C4-2B (cell line): ENCODE results near the gene SLC9A9.

Experiments
- ZFX ChIP-seq: fragments of 450-650 bp; IDR thresholded peaks from 2 replicates; pipeline ENCODE4 v1.6.1; 2017
- TF ChIP-seq, protein P1 (sequence below): fragments of 450-650 bp; conservative IDR thresholded peaks from 2 replicates; pipeline ENCODE4 v1.5.1; 2017; ENCODE audit warnings: mild to moderate bottlenecking

DNA sequence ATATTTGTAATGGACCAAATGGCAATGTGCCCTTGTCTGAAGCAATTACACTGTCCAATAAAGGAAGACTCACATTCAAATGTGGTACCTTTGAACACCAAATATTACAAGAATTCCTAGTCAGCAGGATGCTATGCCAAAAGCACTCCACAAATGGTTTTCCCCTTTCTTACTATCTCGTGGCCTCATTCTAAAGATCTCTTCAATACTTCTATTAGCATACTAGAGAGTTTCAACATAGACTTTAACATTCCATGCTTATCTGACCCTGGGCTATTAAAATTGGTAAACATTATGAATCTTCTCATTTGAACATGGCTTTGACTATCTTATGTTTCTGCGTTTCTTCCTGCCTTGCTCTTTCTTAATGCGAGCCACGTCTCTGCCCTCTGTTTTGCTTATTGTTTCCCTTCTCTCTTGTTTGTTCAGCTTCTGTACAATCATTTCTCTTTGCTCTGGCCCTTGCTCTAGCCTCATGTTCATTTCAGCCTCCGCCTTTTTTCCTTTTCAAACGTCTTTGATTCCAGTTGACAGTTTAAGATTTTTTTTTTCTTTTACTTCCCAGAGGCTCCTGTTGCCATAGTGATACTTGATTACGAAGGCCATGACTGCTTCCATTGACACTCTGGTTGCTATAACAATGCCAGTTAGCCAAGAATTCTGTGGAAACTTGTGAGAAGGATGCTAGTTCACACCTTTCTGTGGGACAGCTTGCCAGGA lies 49.5 kb upstream of the SLC9A9 start:
- TF ChIP-seq, protein P1, sequence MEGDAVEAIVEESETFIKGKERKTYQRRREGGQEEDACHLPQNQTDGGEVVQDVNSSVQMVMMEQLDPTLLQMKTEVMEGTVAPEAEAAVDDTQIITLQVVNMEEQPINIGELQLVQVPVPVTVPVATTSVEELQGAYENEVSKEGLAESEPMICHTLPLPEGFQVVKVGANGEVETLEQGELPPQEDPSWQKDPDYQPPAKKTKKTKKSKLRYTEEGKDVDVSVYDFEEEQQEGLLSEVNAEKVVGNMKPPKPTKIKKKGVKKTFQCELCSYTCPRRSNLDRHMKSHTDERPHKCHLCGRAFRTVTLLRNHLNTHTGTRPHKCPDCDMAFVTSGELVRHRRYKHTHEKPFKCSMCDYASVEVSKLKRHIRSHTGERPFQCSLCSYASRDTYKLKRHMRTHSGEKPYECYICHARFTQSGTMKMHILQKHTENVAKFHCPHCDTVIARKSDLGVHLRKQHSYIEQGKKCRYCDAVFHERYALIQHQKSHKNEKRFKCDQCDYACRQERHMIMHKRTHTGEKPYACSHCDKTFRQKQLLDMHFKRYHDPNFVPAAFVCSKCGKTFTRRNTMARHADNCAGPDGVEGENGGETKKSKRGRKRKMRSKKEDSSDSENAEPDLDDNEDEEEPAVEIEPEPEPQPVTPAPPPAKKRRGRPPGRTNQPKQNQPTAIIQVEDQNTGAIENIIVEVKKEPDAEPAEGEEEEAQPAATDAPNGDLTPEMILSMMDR, result no peak
- no peak for TF ChIP-seq ZFX
